ENCODE results near the gene PKN2. TPM values are rescaled to one million over a fixed set of nuclear protein-coding genes. Genes with fewer than 3 reads are reported as not detected.

PKN2 gene
- total and polyA plus RNA-seq, 2 donors (not counting 1 experiment from before 2014, with no cell fraction given) = 11.9 to 51.6 TPM

DNA sequence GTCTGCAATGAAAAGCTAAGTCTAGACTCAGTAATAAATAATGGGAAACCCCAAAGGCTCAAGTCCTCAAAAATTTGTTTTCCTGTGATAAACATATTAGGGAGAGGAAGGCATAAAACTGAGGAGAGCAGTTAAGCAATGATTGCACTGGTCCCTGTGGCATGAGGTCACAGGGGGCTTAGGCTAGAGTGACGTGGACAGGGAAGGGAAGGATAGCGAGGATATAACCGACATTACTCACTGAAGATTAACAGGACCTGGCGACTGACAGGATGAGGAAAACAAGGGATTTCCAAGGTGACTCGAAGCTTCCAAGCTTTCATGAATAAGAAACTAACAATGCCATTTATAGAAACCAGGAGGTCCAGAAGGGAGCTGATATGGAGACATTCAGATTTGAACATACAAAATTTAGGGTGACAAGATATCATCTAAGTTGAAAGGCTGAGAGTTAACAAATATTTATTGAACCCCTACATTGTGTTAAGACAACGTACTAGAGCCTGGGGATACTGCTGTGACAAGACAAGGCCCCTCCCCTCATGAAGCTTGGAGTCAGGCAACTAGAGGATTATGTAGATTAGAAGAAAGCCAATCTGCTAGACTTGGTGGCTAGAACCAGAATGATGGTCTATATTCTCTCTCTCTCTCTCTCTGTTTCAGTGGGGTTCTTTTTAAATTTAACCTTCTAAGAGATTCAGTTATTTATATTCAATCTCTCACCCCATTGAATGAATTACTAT, 33.2 kb upstream of the PKN2 start:
- CTCF ChIA-PET = interaction anchor here (1.2 kb wide), 1 partner anchor 226 kb away, joined by 3 read pairs; no protein-coding TSS in a partner anchor

More for the DNA sequence above, 33.2 kb upstream of the PKN2 start:
- Histone ChIP-seq H3K4me3 (ENCODE audit: control extremely low read depth in 1 of 5, extremely low read depth in 1 of 5, insufficient read depth in 1 of 5, low read depth in 2 of 5, low read length in 4 of 5) (no peak overlapping the region), H3K9me3 (ENCODE audit: control extremely low read depth in 1 of 3, control insufficient read depth in 2 of 3, insufficient read depth in 1 of 3, low read length in 2 of 3) (no peaks in the 10 kb centered on the region), H3K36me3 (replicated peaks in 1 of 2; ENCODE audit: control extremely low read depth in 1 of 2, control insufficient read depth in 1 of 2, extremely low read depth in 1 of 2, insufficient read depth in 2 of 2, low read length in 1 of 2) (no peaks in the 10 kb centered on the region), H3K27ac (ENCODE audit: low read length in 2 of 2) (no peak overlapping the region), H4K20me1 (ENCODE audit: control insufficient read depth, insufficient read depth, low read length, poor library complexity, severe bottlenecking) (no peaks in the 10 kb centered on the region), H3K27me3 (replicated peaks in 1 of 4; ENCODE audit: control extremely low read depth in 1 of 4, control insufficient read depth in 3 of 4, insufficient read depth in 4 of 4, low read length in 3 of 4) (no peaks in the 10 kb centered on the region), H3K9ac (ENCODE audit: low read length) (no peak overlapping the region), H3K4me2 (replicated peaks; ENCODE audit: low read depth, low read length, poor library complexity, severe bottlenecking) (no peak overlapping the region), H3K4me1 (ENCODE audit: control insufficient read depth in 2 of 2, insufficient read depth in 2 of 2, low read length in 2 of 2) (no peaks in the 10 kb centered on the region), H2AFZ (ENCODE audit: insufficient read depth, low read depth, low read length, poor library complexity, severe bottlenecking) (no peak overlapping the region), H3K79me2 (ENCODE audit: control insufficient read depth, insufficient read depth, low read length) (no peaks in the 10 kb centered on the region)
- no peaks in the 10 kb centered on the region for H3K4me1 Mint-ChIP-seq
- H3K27me3 Mint-ChIP-seq = peaks cover 6% of the 10 kb centered on the region
- no peaks in the 10 kb centered on the region for H3K9me3 Mint-ChIP-seq (ENCODE audit: insufficient read depth)
- no peak overlapping the region for H3K27ac Mint-ChIP-seq
- ATAC-seq (ENCODE audit: low read depth) = no peak
- no peak for DNase-seq
- WGBS (ENCODE audit: insufficient coverage) = 96% methylated on average over 3 of the region's 6 CpGs
- TF ChIP-seq CTCF (IDR thresholded peaks at IDR 0.05) (no peak), EZH2 (IDR thresholded peaks at IDR 0.05; ENCODE audit: borderline replicate concordance, insufficient read depth, low read depth, low read length, poor library complexity, severe bottlenecking) (no peak)
- no peak overlapping the region for H3K4me3 Mint-ChIP-seq
- POLR2A ChIA-PET = no interaction called here
- intact Hi-C loops (cut with micrococcal nuclease) = no loop called here
